Thyroid gland (tissue), 4 donors: ENCODE results near the gene BANF2. TPM values are rescaled to one million over a fixed set of nuclear protein-coding genes. Genes with fewer than 3 reads are reported as not detected.

Experiments used
- DNase-seq, 2 donors: peaks; one replicate each; pipeline ENCODE4 v3.0.0-alpha.2; 2019
- H3K27ac ChIP-seq, 3 donors: fragments of 200-600 bp; sonication (generic); 1 replicate in 2 of 3; 2 replicates in 1 of 3; pipeline ENCODE4 v1.5.1; 2016 to 2019; ENCODE audit warnings: mild to moderate bottlenecking in 1 of 3, moderate library complexity in 1 of 3
- H3K27me3 ChIP-seq: fragments of 200-600 bp; sonication (generic); one replicate; pipeline ENCODE4 v1.5.1; 2019
- H3K36me3 ChIP-seq, 2 donors: fragments of 200-600 bp; sonication (generic); one replicate each; pipeline ENCODE4 v1.5.1; 2016 to 2019
- H3K4me1 ChIP-seq, 2 donors: fragments of 200-600 bp; sonication (generic); one replicate each; pipeline ENCODE4 v1.5.1; 2017 to 2019
- H3K4me3 ChIP-seq, 3 donors: fragments of 200-600 bp; sonication (generic); replicated peaks in 1 of 3; 1 replicate in 2 of 3; 2 replicates in 1 of 3; pipeline ENCODE4 v1.5.1; 2016; ENCODE audit warnings: mild to moderate bottlenecking in 1 of 3
- H3K9me3 ChIP-seq: fragments of 200-600 bp; sonication (generic); one replicate; pipeline ENCODE4 v1.5.1; 2017
- CTCF ChIP-seq, 6 experiments: fragments of 200-600 bp in 3 of 6; fragments of 450-650 bp in 3 of 6; sonication (generic) in 3 of 6; IDR thresholded peaks; one replicate each; pipeline ENCODE4 v1.5.1; 2016 to 2019; ENCODE audit warnings: antibody characterized with exemption in 6 of 6, mild to moderate bottlenecking in 2 of 6, inconsistent platforms in 1 of 6, moderate library complexity in 1 of 6
- POLR2A ChIP-seq, 2 donors: fragments of 450-650 bp; IDR thresholded peaks; one replicate each; pipeline ENCODE4 v1.6.1; 2017; ENCODE audit warnings: antibody characterized with exemption in 2 of 2, mild to moderate bottlenecking in 2 of 2, moderate library complexity in 1 of 2
- WGBS, 2 donors: methylation state at CpG; one replicate each; pipeline ENCODE4 v1.1.5; 2017; 5-methylcytosine and 5-hydroxymethylcytosine counted together
- intact Hi-C: fragments of 100-400 bp; cut with DNase I; formaldehyde crosslinking; loops from one replicate; pipeline ENCODE4 v1.15.1; 2023
- total RNA-seq, 4 donors: library from RNA; depleted of rRNA; stranded (reverse); fragments of >200 nt; gene quantifications; one replicate each; pipeline ENCODE4 v1.2.3, GENCODE V29; 2016

BANF2 gene
- total RNA-seq, 4 donors from 2014 or later, result 15.2 TPM; not detected in 3

GRCh38 chr20:17738154-17738553, 38.4 kb downstream of the BANF2 start:
- intact Hi-C loops, result no loop called here
- H3K27me3 ChIP-seq, result no peaks in the 10 kb centered on the region
- WGBS, 2 donors, result 64 to 65% methylated on average over 3 of the region's 3 CpGs
- TF ChIP-seq POLR2A (IDR thresholded peaks at IDR 0.05), result no peak
- TF ChIP-seq CTCF (IDR thresholded peaks at IDR 0.05), result no peak
- no peak overlapping the region for H3K4me3 ChIP-seq
- no peaks in the 10 kb centered on the region for H3K9me3 ChIP-seq
- no peak for DNase-seq
- peaks cover 14 to 20% of the 10 kb centered on the region in 2 donors for H3K4me1 ChIP-seq
- no peaks in the 10 kb centered on the region for H3K36me3 ChIP-seq
- no peak overlapping the region for H3K27ac ChIP-seq

DNA sequence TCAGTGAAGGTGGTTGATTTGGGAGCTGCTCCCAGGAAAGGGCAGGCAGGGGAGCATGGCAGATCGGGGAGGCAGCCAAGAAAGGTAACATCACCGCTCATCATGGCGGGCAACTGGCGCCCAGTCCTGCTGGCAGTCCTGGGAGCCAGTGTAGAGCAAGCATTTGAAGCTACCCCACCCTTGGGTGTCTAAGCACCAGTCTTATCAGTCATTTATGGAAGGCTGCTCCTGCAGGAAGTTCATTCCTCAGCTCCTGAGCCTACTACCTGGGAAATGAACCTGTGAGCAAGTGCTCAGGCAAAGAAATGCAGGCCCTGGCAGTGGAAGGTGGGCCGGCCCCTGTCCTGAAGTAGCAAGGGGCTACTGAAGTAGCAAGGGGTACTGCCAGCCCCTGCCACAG, 41.5 kb downstream of the BANF2 start:
- WGBS, 2 donors, result 83 to 96% methylated on average over 5 of the region's 5 CpGs
- no peak for DNase-seq
- Histone ChIP-seq H3K4me1 (no peaks in the 10 kb centered on the region), H3K27ac (no peak overlapping the region), H3K36me3 (no peaks in the 10 kb centered on the region), H3K9me3 (no peaks in the 10 kb centered on the region), H3K27me3 (no peaks in the 10 kb centered on the region), H3K4me3 (no peak overlapping the region)
- TF ChIP-seq CTCF (IDR thresholded peaks at IDR 0.05) (no peak), POLR2A (IDR thresholded peaks at IDR 0.05) (no peak)
- intact Hi-C loops, result no loop called here

DNA sequence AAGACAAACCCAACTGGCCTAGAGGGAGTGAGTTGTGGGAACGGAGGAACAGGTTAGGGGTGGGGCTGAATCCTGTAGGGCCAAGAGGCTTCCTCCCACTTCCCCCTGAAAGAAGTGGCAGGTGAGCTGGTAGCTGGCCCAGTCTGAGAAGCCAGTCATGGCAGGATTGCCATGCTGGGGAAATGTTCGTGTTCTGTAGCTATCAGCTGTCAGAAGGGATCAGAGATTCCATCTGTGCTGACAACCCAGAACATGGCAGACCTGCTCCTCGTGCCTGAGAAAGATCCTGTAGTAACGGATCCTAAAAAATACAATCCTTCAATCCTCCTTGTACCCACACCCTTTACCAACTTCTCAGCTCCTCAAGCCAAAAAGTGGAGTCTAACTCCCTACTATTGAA, 43.0 kb downstream of the BANF2 start:
- H3K27ac ChIP-seq, result no peak overlapping the region
- intact Hi-C loops, result no loop called here
- TF ChIP-seq POLR2A (IDR thresholded peaks at IDR 0.05), result no peak
- TF ChIP-seq CTCF (IDR thresholded peaks at IDR 0.05), result no peak
- no peaks in the 10 kb centered on the region for H3K36me3 ChIP-seq
- no peak overlapping the region for H3K4me3 ChIP-seq
- no peak for DNase-seq
- no peaks in the 10 kb centered on the region for H3K27me3 ChIP-seq
- H3K9me3 ChIP-seq, result no peaks in the 10 kb centered on the region
- WGBS, 2 donors, result 48 to 65% methylated on average over 4 of the region's 4 CpGs
- H3K4me1 ChIP-seq, result no peaks in the 10 kb centered on the region

DNA sequence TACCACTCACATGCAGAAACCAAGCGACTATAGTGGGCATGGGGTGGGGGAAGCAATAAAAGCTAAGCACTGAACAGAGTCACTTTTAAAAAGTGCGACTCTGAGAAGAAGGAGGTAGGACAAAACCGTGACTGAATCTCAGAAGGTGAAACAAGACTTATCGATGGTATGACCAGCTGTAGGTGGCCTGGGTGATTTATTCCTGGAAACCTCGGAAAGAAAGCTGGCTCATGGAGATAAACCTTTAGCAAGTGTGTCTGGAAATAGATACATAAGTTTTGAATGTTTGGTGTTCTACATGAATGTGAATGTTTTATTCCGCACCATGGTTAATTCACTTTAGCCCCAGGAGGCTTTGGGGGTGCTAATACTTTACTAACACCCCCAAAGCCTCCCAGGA, 43.9 kb downstream of the BANF2 start:
- no peaks in the 10 kb centered on the region for H3K9me3 ChIP-seq
- WGBS, 2 donors, result 94 to 96% methylated on average over 6 of the region's 6 CpGs
- H3K4me1 ChIP-seq, result no peaks in the 10 kb centered on the region
- no peaks in the 10 kb centered on the region for H3K27me3 ChIP-seq
- intact Hi-C loops, result no loop called here
- no peak overlapping the region for H3K27ac ChIP-seq
- no peaks in the 10 kb centered on the region for H3K36me3 ChIP-seq
- DNase-seq, result no peak
- no peak overlapping the region for H3K4me3 ChIP-seq
- no peak for TF ChIP-seq CTCF (IDR thresholded peaks at IDR 0.05)
- no peak for TF ChIP-seq POLR2A (IDR thresholded peaks at IDR 0.05)

DNA sequence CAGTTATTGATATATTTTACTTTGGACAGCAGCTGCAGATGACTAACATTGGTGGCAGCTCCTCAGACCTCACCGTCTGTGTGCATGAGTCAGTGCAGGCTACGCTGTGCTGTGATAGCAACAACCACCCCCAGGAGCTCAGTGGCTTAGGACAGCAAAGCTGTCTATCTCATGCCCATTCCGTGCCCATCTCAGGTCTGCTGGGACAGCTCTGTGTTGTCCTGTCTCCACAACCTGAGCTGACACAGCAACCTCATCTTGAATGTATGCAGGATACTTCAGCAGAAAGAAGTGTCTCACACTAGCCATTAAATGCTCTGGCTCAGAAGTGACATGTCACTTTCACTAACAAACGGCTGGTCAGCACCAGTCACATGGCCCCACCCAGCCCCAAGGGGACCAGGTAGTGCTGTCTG, 47.7 kb downstream of the BANF2 start:
- Histone ChIP-seq H3K9me3 (no peaks in the 10 kb centered on the region), H3K4me1 (peaks cover 0 to 11% of the 10 kb centered on the region in 2 donors), H3K27ac (no peak overlapping the region), H3K27me3 (no peaks in the 10 kb centered on the region), H3K36me3 (no peaks in the 10 kb centered on the region), H3K4me3 (no peak overlapping the region)
- intact Hi-C loops, result no loop called here
- no peak for DNase-seq
- WGBS, 2 donors, result 65 to 74% methylated on average over 4 of the region's 4 CpGs
- no peak for TF ChIP-seq POLR2A (IDR thresholded peaks at IDR 0.05)
- no peak for TF ChIP-seq CTCF (IDR thresholded peaks at IDR 0.05)
